Activated T-helper 1 cell treated with anti-CD3 and anti-CD28 coated beads, Interleukin-2, amount 50 U/mL, for 16 hours (primary cell): ENCODE data around the gene IGSF22.

Source experiments
- DNase-seq, 2 donors: peaks; one replicate each; pipeline ENCODE4 v3.0.0-alpha.2; 2020; ENCODE audit warnings: low read depth in 1 of 2, low spot score in 1 of 2

Gene IGSF22

GRCh38 chr11:18726040-18726439 is at the start of gene IGSF22:
Gene IGSF22, minus strand, starts transcription at chr11:18726188. Its CDS starts 1,952 bp downstream, at chr11:18724236.
- DNase-seq, result no peak

- no peak for DNase-seq
Observed at GRCh38 chr11:18774801-18775200, 48.8 kb upstream of the IGSF22 start.

- no peak for DNase-seq
Observed at GRCh38 chr11:18773681-18774080, 47.7 kb upstream of the IGSF22 start.

GRCh38 chr11:18773104-18773503 is 47.1 kb upstream of the IGSF22 start:
- DNase-seq, result no peak

- DNase-seq, result no peak
Observed at GRCh38 chr11:18772211-18772610, 46.2 kb upstream of the IGSF22 start.

- no peak for DNase-seq
Observed at GRCh38 chr11:18771266-18772035, 45.5 kb upstream of the IGSF22 start.

- DNase-seq, result no peak
Observed at GRCh38 chr11:18770479-18771125, 44.6 kb upstream of the IGSF22 start.

GRCh38 chr11:18769802-18770456 is 43.9 kb upstream of the IGSF22 start:
- no peak for DNase-seq

GRCh38 chr11:18768978-18769377 is 43.0 kb upstream of the IGSF22 start:
- no peak for DNase-seq

GRCh38 chr11:18768472-18768901 is 42.5 kb upstream of the IGSF22 start:
- no peak for DNase-seq

GRCh38 chr11:18766015-18766414 is 40.0 kb upstream of the IGSF22 start:
- DNase-seq, result no peak

GRCh38 chr11:18765554-18765953 is 39.6 kb upstream of the IGSF22 start:
- DNase-seq, result no peak

GRCh38 chr11:18761741-18762140 is 35.8 kb upstream of the IGSF22 start:
- no peak for DNase-seq

- no peak for DNase-seq
Observed at GRCh38 chr11:18761144-18761543, 35.2 kb upstream of the IGSF22 start.

GRCh38 chr11:18757811-18758210 is 31.8 kb upstream of the IGSF22 start:
- DNase-seq, result no peak

- DNase-seq, result no peak
Observed at GRCh38 chr11:18756889-18757288, 30.9 kb upstream of the IGSF22 start.

- no peak for DNase-seq
Observed at GRCh38 chr11:18754308-18754707, 28.3 kb upstream of the IGSF22 start.

GRCh38 chr11:18752502-18752901 is 26.5 kb upstream of the IGSF22 start:
- no peak for DNase-seq

GRCh38 chr11:18750944-18751343 is 25.0 kb upstream of the IGSF22 start:
- DNase-seq, result no peak

- DNase-seq, result no peak
Observed at GRCh38 chr11:18749681-18750319, 23.8 kb upstream of the IGSF22 start.

GRCh38 chr11:18748766-18749365 is 22.9 kb upstream of the IGSF22 start:
- no peak for DNase-seq
